ENCODE results near the gene NUP214. TPM values are rescaled to one million over a fixed set of nuclear protein-coding genes. Genes with fewer than 3 reads are reported as not detected.

Gene NUP214
- total and polyA plus RNA-seq, 2 of the 4 experiments (the other 2 are of a cell fraction), result 7.9 to 13.4 TPM

DNA sequence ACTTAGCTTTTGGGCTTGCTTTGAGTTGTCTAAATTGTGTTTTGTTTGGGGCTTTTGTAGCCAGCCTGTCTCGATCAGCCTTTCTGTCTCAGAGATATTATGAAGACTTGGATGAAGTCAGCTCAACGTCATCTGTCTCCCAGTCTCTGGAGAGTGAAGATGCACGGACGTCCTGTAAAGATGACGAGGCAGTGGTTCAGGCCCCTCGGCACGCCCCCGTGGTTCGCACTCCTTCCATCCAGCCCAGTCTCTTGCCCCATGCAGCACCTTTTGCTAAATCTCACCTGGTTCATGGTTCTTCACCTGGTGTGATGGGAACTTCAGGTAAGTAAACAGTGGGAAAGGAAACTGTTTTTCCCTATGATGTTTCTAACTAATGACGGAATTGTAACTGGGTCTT, 48.6 kb downstream of the NUP214 start:
- in situ Hi-C loops (cut with MboI; ENCODE audit: low sequenced_read_pairs) (no loop called here), intact Hi-C loops (cut with micrococcal nuclease) (loop anchor here (10.0 kb wide), 1 partner anchor 261 kb away; no protein-coding TSS in a partner anchor), dilution Hi-C loops (cut with HindIII; ENCODE audit: low sequenced_read_pairs, unreplicated experiment) (no loop called here)
- no peak overlapping the region for H4K91ac ChIP-seq (ENCODE audit: insufficient read depth, low read depth, low read length)
- H4K5ac ChIP-seq (ENCODE audit: low read depth, low read length), result no peak overlapping the region
- ChIA-PET CTCF (interaction anchor here (0.8 kb wide), 1 partner anchor 162 kb away, joined by 3 read pairs; no protein-coding TSS in a partner anchor), POLR2A (ENCODE audit: unreplicated experiment) (no interaction called here)
- no peak overlapping the region for H2BK120ac ChIP-seq (ENCODE audit: low read depth, low read length)
- H3K79me1 ChIP-seq (ENCODE audit: low read depth in 1 of 2, low read length in 2 of 2), result peaks cover 11 to 28% of the 10 kb centered on the region in 2 experiments
- H2BK20ac ChIP-seq (ENCODE audit: low read depth, low read length), result no peak overlapping the region
- H3K27me3 ChIP-seq (ENCODE audit: control insufficient read depth, insufficient read depth, low read length), result no peaks in the 10 kb centered on the region
- no peak overlapping the region for H3K14ac ChIP-seq (replicated peaks; ENCODE audit: low read depth, low read length)
- WGBS, 2 experiments (ENCODE audit: extremely low coverage in 2 of 2, insufficient read length in 1 of 2), result no CpG with 5 or more reads among the region's 10 CpGs
- no peaks in the 10 kb centered on the region for H3K9me3 ChIP-seq (ENCODE audit: control insufficient read depth, insufficient read depth, low read length)
- H3K56ac ChIP-seq (ENCODE audit: extremely low read depth, insufficient read depth, low read length), result no peak overlapping the region
- TF ChIP-seq ELK1 (IDR thresholded peaks at IDR 0.05; ENCODE audit: borderline replicate concordance, low read depth, low read length) (no peak), NFE2L2 (IDR thresholded peaks at IDR 0.05; ENCODE audit: low read depth, low read length) (no peak), MXI1 (IDR thresholded peaks at IDR 0.05; ENCODE audit: borderline replicate concordance, low read depth, low read length) (no peak), SMC3 (IDR thresholded peaks at IDR 0.05; ENCODE audit: low read depth, low read length) (no peak), RAD21 (IDR thresholded peaks at IDR 0.05; ENCODE audit: low read length) (no peak), FOS (IDR thresholded peaks at IDR 0.05; ENCODE audit: low read depth, low read length) (no peak), BHLHE40 (IDR thresholded peaks at IDR 0.05; ENCODE audit: low read depth, low read length) (no peak), CTCF (conservative IDR thresholded peaks at IDR 0.05; ENCODE audit: low read depth, low read length) (no peak), CEBPB (IDR thresholded peaks at IDR 0.05; ENCODE audit: low read depth, low read length) (no peak), RFX5 (IDR thresholded peaks at IDR 0.05; ENCODE audit: low read depth, low read length) (no peak), POLR2A (IDR thresholded peaks at IDR 0.05; ENCODE audit: low read depth, low read length) (no peak)
- H2AK5ac ChIP-seq (ENCODE audit: low read depth, low read length), result no peak overlapping the region
- H4K20me1 ChIP-seq (ENCODE audit: insufficient read depth, low read length), result peaks cover 9% of the 10 kb centered on the region
- H3K18ac ChIP-seq (ENCODE audit: low read depth, low read length), result no peak overlapping the region
- peaks cover 24% of the 10 kb centered on the region for H3K36me3 ChIP-seq (ENCODE audit: control insufficient read depth, insufficient read depth, low read length)
- H2BK5ac ChIP-seq (ENCODE audit: low read depth, low read length, poor library complexity, severe bottlenecking), result no peak overlapping the region
- H3K9me1 ChIP-seq (ENCODE audit: insufficient read depth, low read length), result peaks cover 4% of the 10 kb centered on the region
- no peak overlapping the region for H2AK9ac ChIP-seq (replicated peaks; ENCODE audit: low read depth, low read length, poor library complexity)
- no TSS peak for BruUV-seq (replicated peaks)
- H2BK15ac ChIP-seq (ENCODE audit: low read depth, low read length), result no peak overlapping the region
- no peak overlapping the region for H3K9ac ChIP-seq (ENCODE audit: low read depth, low read length)
- ATAC-seq (ENCODE audit: low read depth) (no peak), DNase-seq (no peak)
- H4K8ac ChIP-seq (ENCODE audit: low read depth in 2 of 2, low read length in 2 of 2), result no peak overlapping the region
- H3K4me1 ChIP-seq (ENCODE audit: control insufficient read depth, insufficient read depth, low read length), result peaks cover 9% of the 10 kb centered on the region
- H3K27ac ChIP-seq (ENCODE audit: insufficient read depth, low read length), result no peak overlapping the region
- no peak overlapping the region for H3K4ac ChIP-seq (ENCODE audit: low read depth, low read length)
- H2AFZ ChIP-seq (replicated peaks; ENCODE audit: low read length, poor library complexity), result no peak overlapping the region
- no peak overlapping the region for H3K4me2 ChIP-seq (ENCODE audit: low read depth, low read length)
- no peak overlapping the region for H3K4me3 ChIP-seq (ENCODE audit: insufficient read depth, low read depth, low read length)
- no peak overlapping the region for H3K23ac ChIP-seq (ENCODE audit: low read depth, low read length)
